ENCODE data around the gene GNGT2.

GRCh38 chr17:49210158-49211029 is at the start of gene GNGT2, which contains the start of gene ABI3:
- TF ChIP-seq EZH2 (IDR thresholded peaks at IDR 0.05; ENCODE audit: low read length, unreplicated experiment) (no peak), CTCF (conservative IDR thresholded peaks at IDR 0.05; ENCODE audit: low read depth, low read length) (no peak), EZH2phosphoT487 (IDR thresholded peaks at IDR 0.05; ENCODE audit: borderline replicate concordance, low read length) (no peak)

All from PC-3 (cell line).